MM.1S (cell line): ENCODE measurements around the gene SLC22A13.

Source experiments
- DNase-seq: peaks from one replicate; pipeline ENCODE4 v3.0.0-alpha.2; 2015
- H2AFZ ChIP-seq: fragments of 300-600 bp; sonication (generic); 2 replicates; pipeline ENCODE4 v1.6.0; 2016; ENCODE audit warnings: antibody characterized with exemption, low read length
- H3F3A ChIP-seq: fragments of 300-600 bp; sonication (generic); 2 replicates; pipeline ENCODE4 v1.6.1; 2016; ENCODE audit warnings: mild to moderate bottlenecking, antibody characterized with exemption, low read length, moderate library complexity, mixed read lengths; ENCODE audit not compliant: insufficient read depth
- H3K27ac ChIP-seq: fragments of 300-600 bp; sonication (generic); 2 replicates; pipeline ENCODE4 v1.5.1; 2016; ENCODE audit warnings: mild to moderate bottlenecking, low read length
- H3K27me3 ChIP-seq: fragments of 300-600 bp; sonication (generic); replicated peaks from 2 replicates; pipeline ENCODE4 v1.6.0; 2016; ENCODE audit warnings: low read length; ENCODE audit not compliant: insufficient read depth
- H3K36me3 ChIP-seq: fragments of 300-600 bp; sonication (generic); replicated peaks from 2 replicates; pipeline ENCODE4 v1.6.1; 2016; ENCODE audit warnings: mild to moderate bottlenecking, low read length, mixed read lengths; ENCODE audit not compliant: insufficient read depth
- H3K4me1 ChIP-seq: fragments of 300-600 bp; sonication (generic); 2 replicates; pipeline ENCODE4 v1.6.1; 2016; ENCODE audit warnings: low read length, mixed read lengths
- H3K4me2 ChIP-seq: fragments of 300-600 bp; sonication (generic); 2 replicates; pipeline ENCODE4 v1.6.0; 2016; ENCODE audit warnings: low read depth, low read length
- H3K4me3 ChIP-seq: fragments of 300-600 bp; sonication (generic); 2 replicates; pipeline ENCODE4 v1.5.1; 2016; ENCODE audit warnings: low read length, mixed read lengths
- H3K79me2 ChIP-seq: fragments of 300-600 bp; sonication (generic); 2 replicates; pipeline ENCODE4 v1.6.1; 2016; ENCODE audit warnings: mixed run types, low read length, mixed read lengths
- H3K9ac ChIP-seq: fragments of 300-600 bp; sonication (generic); 2 replicates; pipeline ENCODE4 v1.6.1; 2016; ENCODE audit warnings: low read length, mixed read lengths
- H3K9me2 ChIP-seq: fragments of 300-600 bp; sonication (generic); replicated peaks from 2 replicates; pipeline ENCODE4 v1.6.1; 2016; ENCODE audit warnings: mild to moderate bottlenecking, low read length, mixed read lengths; ENCODE audit not compliant: insufficient read depth
- H3K9me3 ChIP-seq: fragments of 300-600 bp; sonication (generic); replicated peaks from 2 replicates; pipeline ENCODE4 v1.6.1; 2016; ENCODE audit warnings: mild to moderate bottlenecking, low read length, mixed read lengths; ENCODE audit not compliant: insufficient read depth
- H4K20me1 ChIP-seq: fragments of 300-600 bp; sonication (generic); 2 replicates; pipeline ENCODE4 v1.6.1; 2016; ENCODE audit warnings: mild to moderate bottlenecking, low read length, moderate library complexity, mixed read lengths; ENCODE audit not compliant: insufficient read depth
- CTCF ChIP-seq: fragments of 300-600 bp; sonication (generic); IDR thresholded peaks from 2 replicates; pipeline ENCODE4 v1.5.1; 2016; ENCODE audit warnings: antibody characterized with exemption, low read length, mixed read lengths
- EZH2 ChIP-seq: fragments of 300-600 bp; sonication (generic); optimal IDR thresholded peaks from 2 replicates; pipeline ENCODE3; 2017; ENCODE audit warnings: low read depth, mild to moderate bottlenecking, antibody characterized with exemption, low read length, mixed read lengths
- EZH2phosphoT487 ChIP-seq: fragments of 300-600 bp; sonication (generic); IDR thresholded peaks from 2 replicates; pipeline ENCODE4 v1.6.1; 2018; ENCODE audit warnings: antibody characterized with exemption, low read length

Gene SLC22A13

DNA sequence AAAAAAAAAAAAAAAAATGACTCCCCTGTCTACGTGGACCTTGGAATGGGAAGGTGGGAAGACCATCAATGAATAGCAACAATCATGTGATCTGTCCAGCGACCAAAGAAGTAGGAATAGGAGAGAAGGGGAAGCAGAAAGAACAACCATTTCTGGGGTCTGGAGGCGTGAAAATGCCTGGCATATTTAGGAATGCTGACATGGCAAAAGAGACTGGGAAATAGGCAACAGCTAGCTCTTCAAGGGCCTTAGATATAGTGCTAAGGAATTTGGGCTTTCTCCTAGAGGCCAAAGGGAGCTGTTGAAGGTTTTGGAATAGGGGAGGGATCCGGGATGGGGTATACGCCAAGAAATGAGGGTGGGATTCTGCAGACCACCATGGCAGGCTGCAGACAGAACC, 5.9 kb downstream of the SLC22A13 start:
- H3K4me2 ChIP-seq, result no peak overlapping the region

DNA sequence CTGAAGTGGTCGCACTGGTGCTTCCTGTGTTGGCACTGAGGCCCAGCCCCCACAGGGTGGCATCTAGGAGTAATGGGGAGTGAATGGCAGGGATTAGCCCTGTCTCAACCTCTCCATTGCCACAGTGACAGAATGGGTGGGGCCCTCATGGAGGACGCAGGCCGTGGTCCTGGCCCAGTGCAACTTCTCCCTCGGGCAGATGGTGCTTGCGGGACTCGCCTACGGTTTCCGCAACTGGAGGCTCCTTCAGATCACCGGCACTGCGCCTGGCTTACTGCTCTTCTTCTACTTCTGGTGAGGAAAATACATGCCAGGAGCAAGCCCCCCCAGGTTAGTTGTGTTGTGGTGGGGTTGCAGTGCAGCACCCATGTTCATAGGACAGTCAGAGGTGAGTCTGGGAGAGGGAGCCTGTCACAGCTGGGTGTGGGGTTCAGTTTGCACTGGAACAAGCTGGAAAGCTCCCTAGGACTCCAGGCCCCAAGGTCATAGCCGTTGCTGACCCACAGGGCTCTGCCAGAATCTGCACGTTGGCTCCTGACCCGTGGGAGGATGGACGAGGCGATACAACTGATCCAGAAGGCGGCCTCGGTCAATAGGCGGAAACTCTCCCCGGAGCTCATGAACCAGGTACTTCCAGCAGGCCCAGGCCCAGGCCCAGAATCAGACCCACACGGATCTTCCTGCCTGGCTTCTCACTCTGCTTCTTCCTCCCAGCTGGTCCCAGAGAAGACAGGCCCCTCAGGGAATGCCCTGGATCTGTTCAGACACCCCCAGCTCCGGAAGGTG, 9.4 kb downstream of the SLC22A13 start:
- H3K4me1 ChIP-seq, result peaks cover 6% of the 10 kb centered on the region
- TF ChIP-seq CTCF (no peak), EZH2phosphoT487 (no peak), EZH2 (no peak)
- no peaks in the 10 kb centered on the region for H3K9me2 ChIP-seq
- no peaks in the 10 kb centered on the region for H3K27me3 ChIP-seq
- H3K4me2 ChIP-seq, result no peak overlapping the region
- no peaks in the 10 kb centered on the region for H3K9me3 ChIP-seq
- no peaks in the 10 kb centered on the region for H4K20me1 ChIP-seq
- no peak overlapping the region for H2AFZ ChIP-seq
- no peaks in the 10 kb centered on the region for H3K79me2 ChIP-seq
- no peaks in the 10 kb centered on the region for H3K36me3 ChIP-seq
- DNase-seq, result no peak
- no peak overlapping the region for H3K4me3 ChIP-seq
- no peak overlapping the region for H3K9ac ChIP-seq
- no peaks in the 10 kb centered on the region for H3F3A ChIP-seq
- no peak overlapping the region for H3K27ac ChIP-seq

More for the DNA sequence above, 5.9 kb downstream of the SLC22A13 start:
- Histone ChIP-seq H3K27ac (no peak overlapping the region), H3F3A (no peaks in the 10 kb centered on the region), H3K4me3 (no peak overlapping the region), H3K9me2 (no peaks in the 10 kb centered on the region), H3K36me3 (no peaks in the 10 kb centered on the region), H2AFZ (no peak overlapping the region), H3K9ac (no peak overlapping the region), H4K20me1 (no peaks in the 10 kb centered on the region), H3K79me2 (no peaks in the 10 kb centered on the region), H3K27me3 (no peaks in the 10 kb centered on the region), H3K4me1 (no peaks in the 10 kb centered on the region), H3K9me3 (no peaks in the 10 kb centered on the region)
- DNase-seq, result no peak
- TF ChIP-seq CTCF (no peak), EZH2 (no peak), EZH2phosphoT487 (no peak)

DNA sequence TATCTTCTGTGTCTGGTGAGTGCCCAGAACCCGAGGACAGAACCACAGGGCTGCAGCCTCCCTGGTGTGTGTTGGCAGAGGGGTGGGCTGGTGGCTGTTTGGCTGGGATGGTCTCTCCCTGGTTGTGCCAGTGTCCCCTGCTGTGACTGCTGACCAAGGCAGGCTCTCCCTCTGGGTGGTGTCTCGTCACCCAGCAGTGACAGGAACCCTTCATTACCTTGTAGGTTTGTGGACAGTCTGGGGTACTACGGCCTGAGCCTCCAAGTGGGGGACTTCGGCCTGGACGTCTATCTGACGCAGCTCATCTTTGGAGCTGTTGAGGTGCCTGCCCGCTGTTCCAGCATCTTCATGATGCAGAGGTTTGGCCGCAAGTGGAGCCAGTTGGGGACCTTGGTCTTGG, 10.0 kb downstream of the SLC22A13 start:
- Histone ChIP-seq H3K9ac (no peak overlapping the region), H3K79me2 (no peaks in the 10 kb centered on the region), H3K9me3 (no peaks in the 10 kb centered on the region), H4K20me1 (no peaks in the 10 kb centered on the region), H3K4me2 (no peak overlapping the region), H3K27ac (no peak overlapping the region), H3F3A (no peaks in the 10 kb centered on the region), H3K27me3 (no peaks in the 10 kb centered on the region), H3K4me1 (peaks cover 7% of the 10 kb centered on the region), H3K4me3 (no peak overlapping the region), H3K9me2 (no peaks in the 10 kb centered on the region), H3K36me3 (no peaks in the 10 kb centered on the region), H2AFZ (no peak overlapping the region)
- no peak for DNase-seq
- no peak for TF ChIP-seq CTCF
- no peak for TF ChIP-seq EZH2phosphoT487
- TF ChIP-seq EZH2, result no peak
